Glutamatergic neuron (in vitro differentiated cells): ENCODE measurements around the gene MATN4. TPM values are rescaled to one million over a fixed set of nuclear protein-coding genes. Genes with fewer than 3 reads are reported as not detected.

ENCODE experiments used
- DNase-seq: peaks from one replicate; pipeline ENCODE4 v3.0.0; 2022
- H3K27ac Mint-ChIP-seq: one replicate; pipeline ENCODE4 v1.8.0; 2020; ENCODE audit warnings: mild to moderate bottlenecking, mixed read lengths, inconsistent platforms; ENCODE audit not compliant: unreplicated experiment
- H3K27me3 Mint-ChIP-seq: one replicate; pipeline ENCODE4 v1.8.0; 2020; ENCODE audit warnings: mild to moderate bottlenecking, moderate library complexity, mixed read lengths, inconsistent platforms; ENCODE audit not compliant: unreplicated experiment
- H3K36me3 Mint-ChIP-seq: one replicate; pipeline ENCODE4 v1.8.0; 2020; ENCODE audit warnings: mild to moderate bottlenecking, mixed read lengths, inconsistent platforms; ENCODE audit not compliant: unreplicated experiment
- H3K4me1 Mint-ChIP-seq: one replicate; pipeline ENCODE4 v1.8.0; 2020; ENCODE audit warnings: mild to moderate bottlenecking, low read depth, mixed read lengths, inconsistent platforms; ENCODE audit not compliant: unreplicated experiment
- H3K4me3 Mint-ChIP-seq: one replicate; pipeline ENCODE4 v1.8.0; 2020; ENCODE audit warnings: mild to moderate bottlenecking, mixed read lengths, inconsistent platforms; ENCODE audit not compliant: unreplicated experiment
- H3K9me3 Mint-ChIP-seq: one replicate; pipeline ENCODE4 v1.8.0; 2020; ENCODE audit warnings: mild to moderate bottlenecking, moderate library complexity, mixed read lengths, inconsistent platforms; ENCODE audit not compliant: unreplicated experiment
- CTCF ChIP-seq: fragments of 200-600 bp; sonication (generic); IDR thresholded peaks from one replicate; pipeline ENCODE4 v1.5.0; 2021; ENCODE audit not compliant: partially characterized antibody, unreplicated experiment
- total RNA-seq: library from RNA; stranded (reverse); fragmentation: NEBNext Ultra II Directional; extraction: Animal tissue kit (Norgen Biotek cat#: 25700); gene quantifications from one replicate; pipeline ENCODE4 v1.2.1, GENCODE V29; 2021; ENCODE audit not compliant: unreplicated experiment

The MATN4 gene
- total RNA-seq, 1 donor from 2014 or later, result not detected

GRCh38 chr20:45346851-45347250 lies 38.8 kb upstream of the MATN4 start:
- H3K4me3 Mint-ChIP-seq, result peak overlapping the region; percentile 22
- peaks cover 2% of the 10 kb centered on the region for H3K9me3 Mint-ChIP-seq
- no peak for DNase-seq
- H3K27ac Mint-ChIP-seq, result no peak overlapping the region
- no peaks in the 10 kb centered on the region for H3K4me1 Mint-ChIP-seq
- no peak for TF ChIP-seq CTCF
- H3K36me3 Mint-ChIP-seq, result no peaks in the 10 kb centered on the region
- H3K27me3 Mint-ChIP-seq, result no peaks in the 10 kb centered on the region

- H3K27me3 Mint-ChIP-seq, result no peaks in the 10 kb centered on the region
- H3K27ac Mint-ChIP-seq, result no peak overlapping the region
- TF ChIP-seq CTCF, result no peak
- no peaks in the 10 kb centered on the region for H3K36me3 Mint-ChIP-seq
- no peak overlapping the region for H3K4me3 Mint-ChIP-seq
- peaks cover 2% of the 10 kb centered on the region for H3K9me3 Mint-ChIP-seq
- H3K4me1 Mint-ChIP-seq, result no peaks in the 10 kb centered on the region
- DNase-seq, result no peak
These were observed 38.2 kb upstream of the MATN4 start for GRCh38 chr20:45346291-45346718.

GRCh38 chr20:45345104-45345936 lies 37.2 kb upstream of the MATN4 start:
- no peak overlapping the region for H3K27ac Mint-ChIP-seq
- no peaks in the 10 kb centered on the region for H3K27me3 Mint-ChIP-seq
- DNase-seq, result no peak
- H3K4me3 Mint-ChIP-seq, result no peak overlapping the region
- no peak for TF ChIP-seq CTCF
- no peaks in the 10 kb centered on the region for H3K4me1 Mint-ChIP-seq
- H3K36me3 Mint-ChIP-seq, result no peaks in the 10 kb centered on the region
- H3K9me3 Mint-ChIP-seq, result peaks cover 2% of the 10 kb centered on the region

GRCh38 chr20:45344168-45344860 lies 36.2 kb upstream of the MATN4 start:
- DNase-seq, result no peak
- TF ChIP-seq CTCF, result no peak
- no peaks in the 10 kb centered on the region for H3K36me3 Mint-ChIP-seq

GRCh38 chr20:45343532-45344167 lies 35.6 kb upstream of the MATN4 start:
- no peak overlapping the region for H3K27ac Mint-ChIP-seq
- H3K4me1 Mint-ChIP-seq, result no peaks in the 10 kb centered on the region
- no peaks in the 10 kb centered on the region for H3K27me3 Mint-ChIP-seq
- H3K9me3 Mint-ChIP-seq, result peaks cover 2% of the 10 kb centered on the region
- H3K4me3 Mint-ChIP-seq, result no peak overlapping the region
- H3K36me3 Mint-ChIP-seq, result no peaks in the 10 kb centered on the region
- DNase-seq, result no peak
- no peak for TF ChIP-seq CTCF

More at GRCh38 chr20:45344168-45344860, 36.2 kb upstream of the MATN4 start:
- H3K27me3 Mint-ChIP-seq, result no peaks in the 10 kb centered on the region
- H3K27ac Mint-ChIP-seq, result no peak overlapping the region
- no peaks in the 10 kb centered on the region for H3K4me1 Mint-ChIP-seq
- H3K4me3 Mint-ChIP-seq, result no peak overlapping the region
- H3K9me3 Mint-ChIP-seq, result peaks cover 2% of the 10 kb centered on the region
